Measurements from ENCODE around the gene PKN1. TPM values are rescaled to one million over a fixed set of nuclear protein-coding genes. Genes with fewer than 3 reads are reported as not detected.

The PKN1 gene
- total and polyA plus RNA-seq, 9 of the 15 experiments (the other 6 are each of a cell fraction or from before 2014, with no cell fraction given): 0.30 to 228 (median 77.5) TPM

- TF ChIP-seq NFATC3 (IDR thresholded peaks at IDR 0.05) (no peak), ZNF165 (CRISPR knock-in tag; IDR thresholded peaks at IDR 0.05; ENCODE audit: borderline replicate concordance) (no peak), ZNF197 (CRISPR knock-in tag; IDR thresholded peaks at IDR 0.05; ENCODE audit: low read depth) (0 out of 2 replicates have a peak, but pooled peaks have one; percentile 60), ZNF830 (CRISPR knock-in tag; IDR thresholded peaks at IDR 0.05) (no peak), ARID1B (IDR thresholded peaks at IDR 0.05) (peak; percentile 96), SFPQ (IDR thresholded peaks at IDR 0.05; ENCODE audit: low read depth, low read length) (no peak), ARID4B (CRISPR knock-in tag; IDR thresholded peaks at IDR 0.05) (0 out of 2 replicates have a peak, but pooled peaks have one; percentile 30), LEF1 (IDR thresholded peaks at IDR 0.05) (peak; percentile 51; the same call in 1 of the 2 replicates), TAF1 (IDR thresholded peaks at IDR 0.05; ENCODE audit: control insufficient read depth, extremely low read depth, insufficient read depth, low read length, severe bottlenecking) (no peak), POLR2B (IDR thresholded peaks at IDR 0.05; ENCODE audit: low read depth, partially characterized antibody) (no peak), SNIP1 (IDR thresholded peaks at IDR 0.05; ENCODE audit: low read depth) (no peak), NFE2 (IDR thresholded peaks at IDR 0.05; ENCODE audit: low read depth) (0 out of 2 replicates have a peak, but pooled peaks have one; percentile 43), TCF7 (IDR thresholded peaks at IDR 0.05; ENCODE audit: borderline replicate concordance) (peak; percentile 40; the same call in 1 of the 2 replicates), MYC (IDR thresholded peaks at IDR 0.05; ENCODE audit: low read depth, low read length) (peak; percentile 43; the same call in 1 of the 2 replicates), MYC (CRISPR knock-in tag; IDR thresholded peaks at IDR 0.05; ENCODE audit: borderline replicate concordance, low read depth) (no peak), MTA3 (IDR thresholded peaks at IDR 0.05; ENCODE audit: borderline replicate concordance) (0 out of 2 replicates have a peak, but pooled peaks have one; percentile 44), CGGBP1 (CRISPR knock-in tag; IDR thresholded peaks at IDR 0.05) (no peak)
Measured at GRCh38 chr19:14391156-14391821, 41.8 kb upstream of the PKN1 start (continued).
